ENCODE results near the gene GPR155.
"Not testable (repeated sequence)": the region's sequence is repeated elsewhere in the genome, so short reads cannot be mapped to it uniquely, and the experiment has no call there.

The GPR155 gene

GRCh38 chr2:174412256-174412655 lies 74.6 kb downstream of the GPR155 start:
- no peaks in the 10 kb centered on the region for H4K20me1 ChIP-seq (ENCODE audit: insufficient read depth, low read length)
- H3K4me3 ChIP-seq (ENCODE audit: low read depth in 1 of 2, low read length in 2 of 2), result no peak overlapping the region
- H3K36me3 ChIP-seq (ENCODE audit: insufficient read depth, low read length), result peaks cover 6% of the 10 kb centered on the region
- no peak overlapping the region for H3K4me2 ChIP-seq (ENCODE audit: insufficient read depth, low read length)
- H2AFZ ChIP-seq (ENCODE audit: low read depth, low read length), result no peak overlapping the region
- no peaks in the 10 kb centered on the region for H3K79me2 ChIP-seq (ENCODE audit: insufficient read depth, low read length)
- H3K9me3 ChIP-seq (ENCODE audit: insufficient read depth, low read length, severe bottlenecking), result no peaks in the 10 kb centered on the region
- ATAC-seq (ENCODE audit: insufficient read depth, low read depth), result no peak
- no peak overlapping the region for H3K9ac ChIP-seq (ENCODE audit: low read depth, low read length)
- H3K27me3 ChIP-seq (ENCODE audit: insufficient read depth, low read length, poor library complexity), result no peaks in the 10 kb centered on the region
- no peak for DNase-seq
- TF ChIP-seq EZH2 (IDR thresholded peaks at IDR 0.05; ENCODE audit: borderline replicate concordance, low read depth, low read length, severe bottlenecking), result no peak
- no peak for TF ChIP-seq CTCF (IDR thresholded peaks at IDR 0.05; ENCODE audit: borderline replicate concordance, extremely low read depth, low read length, poor library complexity, severe bottlenecking)
- no peak overlapping the region for H3K27ac ChIP-seq (ENCODE audit: low read length)
- no peaks in the 10 kb centered on the region for H3K4me1 ChIP-seq (ENCODE audit: insufficient read depth, low read length)

GRCh38 chr2:174410039-174410438 lies 76.8 kb downstream of the GPR155 start:
- not testable (repeated sequence) for H3K36me3 ChIP-seq (ENCODE audit: insufficient read depth, low read length); H2AFZ ChIP-seq (ENCODE audit: low read depth, low read length); H3K4me2 ChIP-seq (ENCODE audit: insufficient read depth, low read length); H3K27ac ChIP-seq (ENCODE audit: low read length); DNase-seq; H3K27me3 ChIP-seq (ENCODE audit: insufficient read depth, low read length, poor library complexity); H3K9ac ChIP-seq (ENCODE audit: low read depth, low read length); H4K20me1 ChIP-seq (ENCODE audit: insufficient read depth, low read length); ATAC-seq (ENCODE audit: insufficient read depth, low read depth); H3K79me2 ChIP-seq (ENCODE audit: insufficient read depth, low read length); H3K4me1 ChIP-seq (ENCODE audit: insufficient read depth, low read length); H3K9me3 ChIP-seq (ENCODE audit: insufficient read depth, low read length, severe bottlenecking); H3K4me3 ChIP-seq (ENCODE audit: low read depth in 1 of 2, low read length in 2 of 2)

GRCh38 chr2:174403628-174404027 lies 83.2 kb downstream of the GPR155 start:
- H3K4me3 ChIP-seq (ENCODE audit: low read depth in 1 of 2, low read length in 2 of 2), result no peak overlapping the region
- H3K79me2 ChIP-seq (ENCODE audit: insufficient read depth, low read length), result no peaks in the 10 kb centered on the region
- no peak overlapping the region for H3K9ac ChIP-seq (ENCODE audit: low read depth, low read length)
- H3K4me2 ChIP-seq (ENCODE audit: insufficient read depth, low read length), result no peak overlapping the region
- no peaks in the 10 kb centered on the region for H3K9me3 ChIP-seq (ENCODE audit: insufficient read depth, low read length, severe bottlenecking)
- no peaks in the 10 kb centered on the region for H3K4me1 ChIP-seq (ENCODE audit: insufficient read depth, low read length)
- no peak for ATAC-seq (ENCODE audit: insufficient read depth, low read depth)
- DNase-seq, result no peak
- H2AFZ ChIP-seq (ENCODE audit: low read depth, low read length), result no peak overlapping the region
- no peaks in the 10 kb centered on the region for H3K27me3 ChIP-seq (ENCODE audit: insufficient read depth, low read length, poor library complexity)
- H3K27ac ChIP-seq (ENCODE audit: low read length), result no peak overlapping the region
- H3K36me3 ChIP-seq (ENCODE audit: insufficient read depth, low read length), result peaks cover 16% of the 10 kb centered on the region; the same call in 1 of the 2 replicates
- TF ChIP-seq EZH2 (IDR thresholded peaks at IDR 0.05; ENCODE audit: borderline replicate concordance, low read depth, low read length, severe bottlenecking) (no peak), CTCF (IDR thresholded peaks at IDR 0.05; ENCODE audit: borderline replicate concordance, extremely low read depth, low read length, poor library complexity, severe bottlenecking) (no peak)
- no peaks in the 10 kb centered on the region for H4K20me1 ChIP-seq (ENCODE audit: insufficient read depth, low read length)

- Histone ChIP-seq H3K4me2 (ENCODE audit: insufficient read depth, low read length) (no peak overlapping the region), H3K27me3 (ENCODE audit: insufficient read depth, low read length, poor library complexity) (no peaks in the 10 kb centered on the region), H3K36me3 (ENCODE audit: insufficient read depth, low read length) (peaks cover 16% of the 10 kb centered on the region; the same call in 1 of the 2 replicates), H3K4me3 (ENCODE audit: low read depth in 1 of 2, low read length in 2 of 2) (no peak overlapping the region), H3K79me2 (ENCODE audit: insufficient read depth, low read length) (no peaks in the 10 kb centered on the region), H3K4me1 (ENCODE audit: insufficient read depth, low read length) (peaks cover 17% of the 10 kb centered on the region), H4K20me1 (ENCODE audit: insufficient read depth, low read length) (no peaks in the 10 kb centered on the region), H3K27ac (ENCODE audit: low read length) (no peak overlapping the region), H3K9me3 (ENCODE audit: insufficient read depth, low read length, severe bottlenecking) (no peaks in the 10 kb centered on the region), H3K9ac (ENCODE audit: low read depth, low read length) (no peak overlapping the region), H2AFZ (ENCODE audit: low read depth, low read length) (no peak overlapping the region)
- no peak for TF ChIP-seq EZH2 (IDR thresholded peaks at IDR 0.05; ENCODE audit: borderline replicate concordance, low read depth, low read length, severe bottlenecking)
- no peak for TF ChIP-seq CTCF (IDR thresholded peaks at IDR 0.05; ENCODE audit: borderline replicate concordance, extremely low read depth, low read length, poor library complexity, severe bottlenecking)
- ATAC-seq (ENCODE audit: insufficient read depth, low read depth) (no peak), DNase-seq (no peak)
These were observed 86.0 kb downstream of the GPR155 start for GRCh38 chr2:174400853-174401252.

Measured in DND-41 (cell line).